Transverse colon (tissue), 3 donors: Measurements from ENCODE around the gene GALNT17.

ENCODE experiments used
- EP300 ChIP-seq: sonication (generic); formaldehyde crosslinking; IDR thresholded peaks from one replicate; pipeline ENCODE4 v1.6.1; 2017; ENCODE audit warnings: antibody characterized with exemption, low read depth
- POLR2A ChIP-seq: fragments of 450-650 bp; IDR thresholded peaks from one replicate; pipeline ENCODE4 v1.6.1; 2016; ENCODE audit warnings: antibody characterized with exemption, mild to moderate bottlenecking, moderate library complexity
- TF ChIP-seq, protein P1 (sequence below), 5 experiments: fragments of 200-600 bp in 3 of 5; fragments of 450-650 bp in 2 of 5; sonication (generic) in 3 of 5; IDR thresholded peaks; 1 replicate in 2 of 5; 2 replicates in 3 of 5; pipeline ENCODE4 v1.5.1; 2016 to 2017; ENCODE audit warnings: antibody characterized with exemption in 5 of 5, inconsistent platforms in 3 of 5, mild to moderate bottlenecking in 2 of 5, moderate library complexity in 1 of 5

- TF ChIP-seq, protein P1, sequence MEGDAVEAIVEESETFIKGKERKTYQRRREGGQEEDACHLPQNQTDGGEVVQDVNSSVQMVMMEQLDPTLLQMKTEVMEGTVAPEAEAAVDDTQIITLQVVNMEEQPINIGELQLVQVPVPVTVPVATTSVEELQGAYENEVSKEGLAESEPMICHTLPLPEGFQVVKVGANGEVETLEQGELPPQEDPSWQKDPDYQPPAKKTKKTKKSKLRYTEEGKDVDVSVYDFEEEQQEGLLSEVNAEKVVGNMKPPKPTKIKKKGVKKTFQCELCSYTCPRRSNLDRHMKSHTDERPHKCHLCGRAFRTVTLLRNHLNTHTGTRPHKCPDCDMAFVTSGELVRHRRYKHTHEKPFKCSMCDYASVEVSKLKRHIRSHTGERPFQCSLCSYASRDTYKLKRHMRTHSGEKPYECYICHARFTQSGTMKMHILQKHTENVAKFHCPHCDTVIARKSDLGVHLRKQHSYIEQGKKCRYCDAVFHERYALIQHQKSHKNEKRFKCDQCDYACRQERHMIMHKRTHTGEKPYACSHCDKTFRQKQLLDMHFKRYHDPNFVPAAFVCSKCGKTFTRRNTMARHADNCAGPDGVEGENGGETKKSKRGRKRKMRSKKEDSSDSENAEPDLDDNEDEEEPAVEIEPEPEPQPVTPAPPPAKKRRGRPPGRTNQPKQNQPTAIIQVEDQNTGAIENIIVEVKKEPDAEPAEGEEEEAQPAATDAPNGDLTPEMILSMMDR (IDR thresholded peaks at IDR 0.05): no peak
- TF ChIP-seq EP300 (no peak), POLR2A (no peak)
Observed at GRCh38 chr7:71444130-71444529, 312.2 kb downstream of the GALNT17 start.
